Loucy (cell line): Measurements from ENCODE around the gene POC1A.

Source experiments
- H2AFZ ChIP-seq: fragments of 200-600 bp; sonication (generic); 2 replicates; pipeline ENCODE4 v1.6.0; 2016; ENCODE audit warnings: antibody characterized with exemption, mild to moderate bottlenecking, low read length, moderate library complexity
- H3F3A ChIP-seq: fragments of 200-600 bp; 2 replicates; pipeline ENCODE4 v1.6.0; 2016; ENCODE audit warnings: antibody characterized with exemption, low read depth, mild to moderate bottlenecking
- H3K27me3 ChIP-seq: fragments of 200-600 bp; sonication (generic); 2 replicates; pipeline ENCODE4 v1.6.1; 2014; ENCODE audit warnings: low read length, mild to moderate bottlenecking; ENCODE audit not compliant: insufficient read depth, poor library complexity, severe bottlenecking
- H3K36me3 ChIP-seq: fragments of 200-600 bp; sonication (generic); 2 replicates; pipeline ENCODE4 v1.6.1; 2016; ENCODE audit warnings: low read length; ENCODE audit not compliant: insufficient read depth
- H3K4me1 ChIP-seq: fragments of 200-600 bp; sonication (generic); 2 replicates; pipeline ENCODE4 v1.5.1; 2014; ENCODE audit warnings: low read length, mild to moderate bottlenecking; ENCODE audit not compliant: insufficient read depth, poor library complexity, severe bottlenecking
- H3K4me2 ChIP-seq: fragments of 200-600 bp; sonication (generic); 2 replicates; pipeline ENCODE4 v1.6.0; 2014; ENCODE audit warnings: antibody characterized with exemption, low read length, low read depth, mild to moderate bottlenecking; ENCODE audit not compliant: poor library complexity, severe bottlenecking
- H3K4me3 ChIP-seq: fragments of 200-600 bp; sonication (generic); 2 replicates; pipeline ENCODE4 v1.5.1; 2014; ENCODE audit warnings: low read length, mild to moderate bottlenecking, mixed read lengths; ENCODE audit not compliant: poor library complexity, severe bottlenecking
- H3K79me2 ChIP-seq: fragments of 200-600 bp; sonication (generic); 2 replicates; pipeline ENCODE4 v1.6.1; 2014; ENCODE audit warnings: low read length; ENCODE audit not compliant: insufficient read depth
- H3K9ac ChIP-seq: fragments of 200-600 bp; sonication (generic); 2 replicates; pipeline ENCODE4 v1.6.0; 2014; ENCODE audit warnings: mild to moderate bottlenecking, low read depth, low read length, moderate library complexity; ENCODE audit not compliant: poor library complexity, severe bottlenecking
- H3K9me2 ChIP-seq: fragments of 200-600 bp; sonication (generic); replicated peaks from 2 replicates; pipeline ENCODE4 v1.6.1; 2016; ENCODE audit warnings: low read depth, low read length, mixed read lengths
- H3K9me3 ChIP-seq: fragments of 200-600 bp; sonication (generic); 2 replicates; pipeline ENCODE4 v1.6.1; 2014; ENCODE audit warnings: mild to moderate bottlenecking, antibody characterized with exemption, low read length, low read depth; ENCODE audit not compliant: insufficient read depth
- H4K20me1 ChIP-seq: fragments of 200-600 bp; sonication (generic); 2 replicates; pipeline ENCODE4 v1.6.0; 2014; ENCODE audit warnings: antibody characterized with exemption, low read length, mild to moderate bottlenecking; ENCODE audit not compliant: insufficient read depth, poor library complexity, severe bottlenecking
- CTCF ChIP-seq: fragments of 200-600 bp; sonication (generic); conservative IDR thresholded peaks from 2 replicates; pipeline ENCODE4 v1.5.1; 2014; ENCODE audit warnings: mild to moderate bottlenecking, antibody characterized with exemption, low read length
- EZH2phosphoT487 ChIP-seq: fragments of 200-600 bp; IDR thresholded peaks from 2 replicates; pipeline ENCODE4 v1.6.1; 2018; ENCODE audit warnings: antibody characterized with exemption, mild to moderate bottlenecking, moderate library complexity, borderline replicate concordance

The POC1A gene

GRCh38 chr3:52079958-52080357 lies 74.3 kb downstream of the POC1A start:
- H3K4me2 ChIP-seq = no peak overlapping the region

GRCh38 chr3:52078781-52079560 lies 75.3 kb downstream of the POC1A start:
- Histone ChIP-seq H3K4me3 (no peak overlapping the region), H3K9me2 (no peaks in the 10 kb centered on the region), H3F3A (no peaks in the 10 kb centered on the region), H3K79me2 (no peaks in the 10 kb centered on the region), H3K4me2 (no peak overlapping the region), H3K9me3 (no peaks in the 10 kb centered on the region), H3K9ac (no peak overlapping the region), H2AFZ (no peak overlapping the region), H4K20me1 (no peaks in the 10 kb centered on the region), H3K36me3 (peaks cover 45% of the 10 kb centered on the region; the same call in 1 of the 2 replicates), H3K27me3 (no peaks in the 10 kb centered on the region), H3K4me1 (no peaks in the 10 kb centered on the region)
- no peak for TF ChIP-seq EZH2phosphoT487
- no peak for TF ChIP-seq CTCF

More at GRCh38 chr3:52079958-52080357, 74.3 kb downstream of the POC1A start:
- TF ChIP-seq CTCF (no peak), EZH2phosphoT487 (no peak)
- H3K79me2 ChIP-seq = no peaks in the 10 kb centered on the region
- H3K9ac ChIP-seq = no peak overlapping the region
- H2AFZ ChIP-seq = no peak overlapping the region
- H3K36me3 ChIP-seq = peaks cover 35% of the 10 kb centered on the region; the same call in 1 of the 2 replicates
- no peaks in the 10 kb centered on the region for H3F3A ChIP-seq
- no peaks in the 10 kb centered on the region for H3K9me3 ChIP-seq
- H3K4me3 ChIP-seq = no peak overlapping the region
- H3K9me2 ChIP-seq = no peaks in the 10 kb centered on the region
- no peaks in the 10 kb centered on the region for H4K20me1 ChIP-seq
- H3K4me1 ChIP-seq = no peaks in the 10 kb centered on the region
- no peaks in the 10 kb centered on the region for H3K27me3 ChIP-seq

- TF ChIP-seq CTCF (no peak), EZH2phosphoT487 (no peak)
Measured at GRCh38 chr3:52077925-52078324, 76.3 kb downstream of the POC1A start.

More at GRCh38 chr3:52077925-52078324, 76.3 kb downstream of the POC1A start:
- Histone ChIP-seq H3K36me3 (peaks cover 42% of the 10 kb centered on the region; the same call in 1 of the 2 replicates), H3K9me2 (no peaks in the 10 kb centered on the region), H2AFZ (no peak overlapping the region), H3K9me3 (no peaks in the 10 kb centered on the region), H3F3A (no peaks in the 10 kb centered on the region), H3K9ac (no peak overlapping the region), H3K4me2 (no peak overlapping the region), H3K27me3 (no peaks in the 10 kb centered on the region), H3K4me3 (no peak overlapping the region), H3K4me1 (no peaks in the 10 kb centered on the region), H3K79me2 (no peaks in the 10 kb centered on the region), H4K20me1 (no peaks in the 10 kb centered on the region)
